Psoas muscle (tissue), 8 donors: ENCODE measurements around the gene NAA50. TPM values are rescaled to one million over a fixed set of nuclear protein-coding genes. Genes with fewer than 3 reads are reported as not detected.
A peak's percentile ranks its signal among the peaks of the same experiment; 100 is the strongest.

Experiments used
- ATAC-seq, 4 donors: fragments of 200-7000 bp; cut with Tn5 transposase; one replicate each; pipeline ENCODE4 v1.9.1; 2020; ENCODE audit warnings: moderate library complexity in 3 of 4, mild to moderate bottlenecking in 2 of 4
- DNase-seq, 2 donors: peaks; one replicate each; pipeline ENCODE4 v3.0.0-alpha.2; 2020
- H3K27ac ChIP-seq: fragments of 200-600 bp; one replicate; pipeline ENCODE4 v1.8.0; 2022
- H3K27me3 ChIP-seq, 3 donors: fragments of 200-600 bp in 1 of 3; one replicate each; pipeline versions ENCODE4 v1.6.1 to v1.8.0; 2013 to 2022; ENCODE audit warnings: low read length in 2 of 3, mild to moderate bottlenecking in 2 of 3, moderate library complexity in 1 of 3; ENCODE audit not compliant: insufficient read depth in 3 of 3
- H3K36me3 ChIP-seq, 2 donors: fragments of 200-600 bp in 1 of 2; one replicate each; pipeline versions ENCODE4 v1.6.1 to v1.8.0; 2013 to 2022; ENCODE audit warnings: low read depth in 1 of 2, mild to moderate bottlenecking in 1 of 2, moderate library complexity in 1 of 2; ENCODE audit not compliant: insufficient read depth in 1 of 2
- H3K4me1 ChIP-seq: fragments of 200-600 bp; one replicate; pipeline ENCODE4 v1.8.0; 2022
- H3K4me3 ChIP-seq: fragments of 200-600 bp; one replicate; pipeline ENCODE4 v1.8.0; 2022; ENCODE audit warnings: mild to moderate bottlenecking
- H3K9me3 ChIP-seq: fragments of 200-600 bp; one replicate; pipeline ENCODE4 v1.8.0; 2022
- WGBS, 3 donors: extraction: QIAGEN DNeasy Blood & Tissue Kit; methylation state at CpG; one replicate each; pipeline versions ENCODE4 v1.1.6 to v1.1.7; 2013; 5-methylcytosine and 5-hydroxymethylcytosine counted together
- intact Hi-C, 2 donors: fragments of 100-400 bp; cut with DNase I; formaldehyde crosslinking; loops; one replicate each; pipeline versions ENCODE4 v1.11.0 to v1.14.2; 2022
- polyA plus RNA-seq, 3 donors: library from polyadenylated mRNA; stranded (reverse); fragments of 200-250 nt; gene quantifications; one replicate each; pipeline ENCODE4 v1.2.3, GENCODE V29; 2013
- total RNA-seq, 4 donors: library from RNA; stranded (reverse); fragmentation: NEBNext Ultra II Directional in 2 of 4; extraction: Animal tissue kit (Norgen Biotek cat#: 25700) in 2 of 4; gene quantifications; one replicate each; pipeline versions ENCODE4 v1.2.1 to v1.2.4, GENCODE V29; 2021 to 2023
- TF ChIP-seq, protein P1 (sequence below): fragments of 200-600 bp; IDR thresholded peaks from one replicate; pipeline ENCODE4 v1.8.0; 2022; ENCODE audit warnings: antibody characterized with exemption
- donor health status: healthy with polysubstance abuse.
- donor health status: DM: no; HTN: no; CAD: no; lungs with moderate emphysema.
- donor health status: Bipolar disorder and iron deficiency.
- donor health status: healthy.
- donor health status: DM: yes; HTN: yes; CAD: no.
- donor health status: DM: no; HTN: no; CAD: no.
- donor health status: DM: no; HTN: no; CAD: no.
- donor health status: DM: yes; HTN: yes; CAD: no.

The NAA50 gene
- total and polyA plus RNA-seq, 7 donors: 144 to 495 (median 265) TPM

- 94 to 100% (median 96%) methylated on average over 2 of the region's 2 CpGs for WGBS, 3 donors
- TF ChIP-seq, protein P1, sequence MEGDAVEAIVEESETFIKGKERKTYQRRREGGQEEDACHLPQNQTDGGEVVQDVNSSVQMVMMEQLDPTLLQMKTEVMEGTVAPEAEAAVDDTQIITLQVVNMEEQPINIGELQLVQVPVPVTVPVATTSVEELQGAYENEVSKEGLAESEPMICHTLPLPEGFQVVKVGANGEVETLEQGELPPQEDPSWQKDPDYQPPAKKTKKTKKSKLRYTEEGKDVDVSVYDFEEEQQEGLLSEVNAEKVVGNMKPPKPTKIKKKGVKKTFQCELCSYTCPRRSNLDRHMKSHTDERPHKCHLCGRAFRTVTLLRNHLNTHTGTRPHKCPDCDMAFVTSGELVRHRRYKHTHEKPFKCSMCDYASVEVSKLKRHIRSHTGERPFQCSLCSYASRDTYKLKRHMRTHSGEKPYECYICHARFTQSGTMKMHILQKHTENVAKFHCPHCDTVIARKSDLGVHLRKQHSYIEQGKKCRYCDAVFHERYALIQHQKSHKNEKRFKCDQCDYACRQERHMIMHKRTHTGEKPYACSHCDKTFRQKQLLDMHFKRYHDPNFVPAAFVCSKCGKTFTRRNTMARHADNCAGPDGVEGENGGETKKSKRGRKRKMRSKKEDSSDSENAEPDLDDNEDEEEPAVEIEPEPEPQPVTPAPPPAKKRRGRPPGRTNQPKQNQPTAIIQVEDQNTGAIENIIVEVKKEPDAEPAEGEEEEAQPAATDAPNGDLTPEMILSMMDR: no peak
- Histone ChIP-seq H3K4me1 (peaks cover 37% of the 10 kb centered on the region), H3K36me3 (peaks cover under 1 to 3% of the 10 kb centered on the region in 2 donors), H3K27ac (no peak overlapping the region), H3K9me3 (no peaks in the 10 kb centered on the region), H3K4me3 (no peak overlapping the region), H3K27me3 (no peaks in the 10 kb centered on the region)
- ATAC-seq (peak in 1 of 4 donors; percentile 32), DNase-seq (no peak)
- intact Hi-C loops: no loop called here
These were observed 17.4 kb downstream of the NAA50 start for GRCh38 chr3:113728661-113729060.

GRCh38 chr3:113721636-113722035, 24.4 kb downstream of the NAA50 start:
- intact Hi-C loops: no loop called here
- peaks cover 3 to 41% of the 10 kb centered on the region in 2 donors for H3K36me3 ChIP-seq
- TF ChIP-seq, protein P1: no peak

GRCh38 chr3:113719758-113720157, 26.3 kb downstream of the NAA50 start:
- Histone ChIP-seq H3K27me3 (no peaks in the 10 kb centered on the region), H3K4me1 (peaks cover 25% of the 10 kb centered on the region), H3K9me3 (no peaks in the 10 kb centered on the region), H3K36me3 (peaks cover 3 to 44% of the 10 kb centered on the region in 2 donors), H3K27ac (no peak overlapping the region), H3K4me3 (no peak overlapping the region)
- intact Hi-C loops: no loop called here
- WGBS, 3 donors: 94 to 96% (median 96%) methylated on average over 2 of the region's 2 CpGs
- ATAC-seq (no peak), DNase-seq (no peak)
- TF ChIP-seq, protein P1: no peak

More at GRCh38 chr3:113721636-113722035, 24.4 kb downstream of the NAA50 start:
- H3K27me3 ChIP-seq: no peaks in the 10 kb centered on the region
- ATAC-seq (no peak), DNase-seq (no peak)
- H3K4me3 ChIP-seq: no peak overlapping the region
- no peak overlapping the region for H3K27ac ChIP-seq
- H3K4me1 ChIP-seq: peaks cover 23% of the 10 kb centered on the region
- 80 to 88% (median 83%) methylated on average over 3 of the region's 3 CpGs for WGBS, 3 donors
- H3K9me3 ChIP-seq: no peaks in the 10 kb centered on the region

DNA sequence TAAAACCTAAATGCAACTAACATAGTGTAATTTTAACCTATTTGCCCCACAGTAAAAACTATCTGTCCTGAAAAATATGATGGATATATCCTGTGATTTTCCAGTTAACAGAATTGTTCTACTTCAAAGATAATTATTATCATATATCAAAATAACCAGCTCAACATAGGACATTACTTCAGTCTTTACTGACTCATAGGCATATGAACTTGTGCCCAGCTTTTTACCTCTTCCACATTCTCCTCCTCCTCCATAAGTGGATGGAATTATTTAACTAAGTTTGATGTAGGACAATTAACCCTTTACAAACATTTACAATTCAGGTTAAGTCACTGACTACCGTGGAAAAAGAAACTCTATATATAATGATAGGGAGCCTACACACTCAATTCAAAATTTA, 26.8 kb downstream of the NAA50 start:
- Histone ChIP-seq H3K4me3 (no peak overlapping the region), H3K27me3 (no peaks in the 10 kb centered on the region), H3K36me3 (peaks cover 0 to 44% of the 10 kb centered on the region in 2 donors), H3K27ac (no peak overlapping the region), H3K9me3 (no peaks in the 10 kb centered on the region), H3K4me1 (peaks cover 25% of the 10 kb centered on the region)
- TF ChIP-seq, protein P1: no peak
- WGBS, 3 donors: 98 to 99% (median 98%) methylated on average over 1 of the region's 1 CpG
- intact Hi-C loops: no loop called here
- ATAC-seq: peak in 2 of 4 donors; percentile 50 to 54
- DNase-seq: no peak

DNA sequence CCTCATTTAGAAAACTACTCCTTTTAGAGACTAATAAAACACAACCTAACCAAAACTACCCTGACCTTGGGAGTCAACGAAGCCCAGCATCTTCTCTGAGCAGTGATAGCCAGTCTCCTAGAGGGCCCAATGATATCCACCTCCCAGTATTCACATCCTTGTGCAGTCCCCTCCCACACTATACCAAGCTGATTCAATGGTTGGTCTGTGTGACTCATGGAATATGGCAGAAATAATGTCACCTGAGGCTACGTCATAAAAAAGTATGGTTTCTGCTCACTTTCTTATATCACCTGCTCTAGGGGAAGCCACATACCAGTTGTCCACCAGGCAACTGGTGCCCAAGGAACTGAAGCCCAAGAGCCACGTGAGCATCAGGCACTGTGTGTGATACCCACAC, 28.2 kb downstream of the NAA50 start:
- WGBS, 3 donors: 93 to 99% (median 98%) methylated on average over 3 of the region's 3 CpGs

More for the DNA sequence above, 28.2 kb downstream of the NAA50 start:
- Histone ChIP-seq H3K36me3 (peaks cover 0 to 35% of the 10 kb centered on the region in 2 donors), H3K4me1 (peaks cover 25% of the 10 kb centered on the region), H3K9me3 (no peaks in the 10 kb centered on the region), H3K27ac (no peak overlapping the region), H3K27me3 (no peaks in the 10 kb centered on the region), H3K4me3 (no peak overlapping the region)
- intact Hi-C loops: no loop called here
- DNase-seq (no peak), ATAC-seq (peak; percentile 12 to 34 (median 24))
- TF ChIP-seq, protein P1: no peak
